ENCODE data around the gene ERRFI1.

- TF ChIP-seq CTCF (IDR thresholded peaks at IDR 0.05 in 2 of 3, conservative IDR thresholded peaks at IDR 0.05 in 1 of 3; ENCODE audit: control insufficient read depth in 2 of 3, extremely low read depth in 1 of 3, insufficient read depth in 1 of 3, low read depth in 3 of 3, low read length in 3 of 3) (no peak), TAF1 (IDR thresholded peaks at IDR 0.05; ENCODE audit: borderline replicate concordance, low read depth, low read length) (no peak), JUND (IDR thresholded peaks at IDR 0.05; ENCODE audit: low read depth, low read length) (no peak), EP300 (IDR thresholded peaks at IDR 0.05; ENCODE audit: borderline replicate concordance in 1 of 2, control insufficient read depth in 1 of 2, low read depth in 2 of 2, low read length in 2 of 2) (no peak), POLR2A (IDR thresholded peaks at IDR 0.05; ENCODE audit: low read depth, low read length) (no peak), CREM (IDR thresholded peaks at IDR 0.05; ENCODE audit: low read depth) (no peak), ASH2L (IDR thresholded peaks at IDR 0.05; ENCODE audit: borderline replicate concordance, low read depth) (no peak), BHLHE40 (IDR thresholded peaks at IDR 0.05; ENCODE audit: borderline replicate concordance in 1 of 2, low read depth in 2 of 2, low read length in 1 of 2) (no peak), POLR2AphosphoS5 (IDR thresholded peaks at IDR 0.05; ENCODE audit: low read length) (no peak), CHD2 (IDR thresholded peaks at IDR 0.05; ENCODE audit: borderline replicate concordance, low read depth, low read length) (no peak)
Observed at GRCh38 chr1:7967651-7968050, 58.5 kb downstream of the ERRFI1 start.

All from GM12878 (cell line).